Activated CD4-positive, alpha-beta T cell treated with anti-CD3 and anti-CD28 coated beads, Interleukin-2, amount 50 U/mL, for 16 hours (primary cell): Measurements from ENCODE around the gene TBPL1.
A peak's percentile ranks its signal among the peaks of the same experiment; 100 is the strongest.

ENCODE experiments used
- DNase-seq: peaks from one replicate; pipeline ENCODE4 v3.0.0-alpha.2; 2020

TBPL1 gene

DNA sequence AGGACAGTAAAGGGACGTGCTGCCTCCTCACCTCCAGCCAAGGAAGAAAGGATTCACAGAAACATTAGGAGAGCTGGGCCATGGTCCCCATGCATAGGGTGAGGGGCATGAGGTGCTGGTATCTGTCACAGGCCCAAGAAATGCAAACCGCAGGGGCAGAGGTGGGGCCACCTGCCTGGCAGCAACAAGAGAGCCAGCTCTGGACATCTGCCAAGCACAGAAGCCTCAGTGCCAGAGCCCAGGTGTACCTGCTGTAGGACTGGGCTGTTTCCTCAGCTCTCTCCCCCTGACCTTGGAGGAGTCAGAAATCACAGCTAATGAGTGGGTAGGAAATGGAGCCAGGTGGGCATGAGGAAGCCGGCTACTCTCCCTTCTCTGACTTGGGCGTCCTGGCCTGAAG, 54.1 kb downstream of the TBPL1 start:
- no peak for DNase-seq

DNA sequence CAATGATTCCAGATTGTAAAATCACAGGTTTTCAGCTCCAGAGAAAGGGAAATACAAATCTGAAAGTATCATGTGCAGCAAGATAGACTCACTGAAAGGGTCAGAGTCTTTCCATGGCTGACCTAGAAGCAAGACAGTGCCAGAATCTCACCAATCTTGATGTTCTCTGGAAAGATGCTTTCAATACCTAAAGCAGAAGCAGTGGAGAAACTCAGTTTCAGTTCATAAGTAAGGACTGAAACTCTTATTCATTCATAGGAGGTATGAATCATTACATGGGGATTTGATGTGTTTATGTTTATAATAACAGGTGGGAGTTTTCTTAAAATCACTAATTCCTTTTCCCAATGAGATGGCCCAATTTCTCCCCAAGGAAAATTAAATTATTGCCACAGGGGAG, 56.9 kb downstream of the TBPL1 start:
- DNase-seq = no peak

DNA sequence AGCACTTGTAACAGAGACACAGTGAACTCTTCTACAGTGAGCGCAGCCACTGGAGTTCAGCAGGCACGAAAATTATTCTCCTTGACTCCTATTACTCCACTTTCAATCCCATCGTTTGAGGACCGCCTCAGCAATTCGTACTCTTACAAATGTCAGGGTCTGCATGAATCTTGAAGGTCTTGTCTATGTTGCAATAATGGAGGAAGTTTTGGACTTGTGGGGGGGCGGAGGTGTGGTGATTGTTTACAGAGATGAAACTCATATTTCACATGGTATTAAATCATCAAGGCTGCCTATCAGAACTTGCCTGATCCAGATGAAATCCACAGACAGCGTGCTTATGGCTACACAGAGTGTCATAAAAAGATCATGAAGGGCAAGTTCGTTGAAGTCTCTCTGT, 57.4 kb downstream of the TBPL1 start:
- no peak for DNase-seq

- no peak for DNase-seq
Observed at GRCh38 chr6:134010974-134011373, 58.0 kb downstream of the TBPL1 start.

GRCh38 chr6:134014588-134015137, 61.6 kb downstream of the TBPL1 start:
- DNase-seq = no peak

GRCh38 chr6:134015719-134016557, 62.9 kb downstream of the TBPL1 start:
- DNase-seq = no peak

DNA sequence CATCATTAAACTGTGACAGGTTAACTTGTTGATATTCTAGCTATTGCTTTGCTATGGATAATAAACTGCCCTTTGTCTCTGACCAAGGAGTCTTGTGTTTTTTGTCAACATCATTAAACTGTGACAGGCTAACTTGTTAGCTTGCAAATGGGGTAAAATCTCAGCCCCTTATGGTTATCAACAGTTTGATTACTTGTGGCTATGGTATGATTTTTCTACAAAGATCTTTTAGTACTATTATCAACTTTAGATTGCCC, 63.5 kb downstream of the TBPL1 start:
- DNase-seq = no peak

DNA sequence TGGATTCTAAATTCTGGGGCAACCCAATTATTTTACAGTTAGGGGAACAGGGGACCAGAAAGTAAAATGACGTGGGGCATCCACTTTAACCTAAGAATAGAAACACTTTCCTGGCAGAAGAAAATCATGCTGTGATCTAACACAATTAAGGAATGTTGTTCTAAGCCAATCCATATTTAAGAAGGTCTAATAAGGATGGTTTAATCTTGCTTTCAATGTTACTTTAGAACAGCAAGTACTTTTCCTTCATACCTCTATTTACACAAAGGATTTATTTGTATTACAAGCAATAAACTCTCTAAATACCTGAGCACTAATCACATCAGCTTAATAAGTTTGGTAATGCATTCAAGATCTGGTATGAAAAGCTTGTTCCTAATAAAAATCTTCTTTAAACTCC, 67.0 kb downstream of the TBPL1 start:
- DNase-seq = no peak

- DNase-seq = no peak
Observed at GRCh38 chr6:134020543-134020942, 67.5 kb downstream of the TBPL1 start.

GRCh38 chr6:134020968-134021367, 67.9 kb downstream of the TBPL1 start:
- no peak for DNase-seq

DNA sequence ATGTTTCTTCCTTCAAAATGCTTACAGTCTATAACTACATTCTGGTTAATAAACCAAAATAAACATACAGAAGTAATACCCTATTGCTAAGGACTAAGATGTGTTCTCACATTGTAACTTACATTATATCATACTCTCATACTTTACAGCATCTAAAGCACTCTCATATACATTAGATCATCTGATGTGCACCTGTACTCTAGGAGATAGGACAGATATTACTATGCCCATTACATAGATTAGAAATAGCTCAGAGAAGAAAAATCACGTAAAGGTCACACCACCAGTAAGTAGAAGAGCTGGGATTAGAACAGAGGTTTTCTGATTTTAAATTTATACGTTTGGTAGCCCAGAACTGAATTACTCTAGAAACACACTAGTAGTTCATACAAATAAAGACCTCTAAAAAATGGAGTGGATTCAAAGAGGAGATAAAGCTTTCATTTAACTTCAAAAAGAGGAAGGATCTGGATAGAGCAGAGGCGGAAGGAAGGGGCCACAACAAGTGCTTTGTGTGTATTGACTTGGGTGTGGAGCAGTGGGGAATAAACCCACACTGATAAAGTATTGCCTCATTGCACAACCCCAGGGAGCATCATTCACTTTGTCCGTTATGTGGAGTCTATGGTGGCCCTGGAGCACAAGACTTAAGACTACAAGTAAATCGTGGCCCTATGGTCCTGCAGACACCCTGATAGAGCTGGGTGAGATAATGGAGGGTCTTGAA, 68.5 kb downstream of the TBPL1 start:
- DNase-seq = no peak

DNA sequence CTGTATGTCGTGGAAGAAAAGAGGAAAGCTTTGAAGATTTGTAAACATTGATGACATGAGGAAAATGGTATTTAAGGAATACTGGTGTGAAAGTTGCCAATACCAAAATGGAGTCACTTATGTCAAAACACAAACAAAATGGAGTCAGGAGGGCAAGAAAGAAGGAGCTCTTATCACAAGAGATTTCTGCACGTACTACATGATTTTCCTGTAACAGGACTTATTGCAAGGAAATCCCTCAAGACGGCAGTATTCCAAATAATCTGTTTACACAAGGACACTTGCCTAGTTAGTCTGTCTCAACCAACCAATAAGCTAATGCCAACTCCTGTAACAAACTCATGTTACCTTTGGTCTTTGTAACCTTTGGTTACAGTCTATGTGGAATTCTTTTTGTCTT, 69.6 kb downstream of the TBPL1 start:
- DNase-seq = no peak

DNA sequence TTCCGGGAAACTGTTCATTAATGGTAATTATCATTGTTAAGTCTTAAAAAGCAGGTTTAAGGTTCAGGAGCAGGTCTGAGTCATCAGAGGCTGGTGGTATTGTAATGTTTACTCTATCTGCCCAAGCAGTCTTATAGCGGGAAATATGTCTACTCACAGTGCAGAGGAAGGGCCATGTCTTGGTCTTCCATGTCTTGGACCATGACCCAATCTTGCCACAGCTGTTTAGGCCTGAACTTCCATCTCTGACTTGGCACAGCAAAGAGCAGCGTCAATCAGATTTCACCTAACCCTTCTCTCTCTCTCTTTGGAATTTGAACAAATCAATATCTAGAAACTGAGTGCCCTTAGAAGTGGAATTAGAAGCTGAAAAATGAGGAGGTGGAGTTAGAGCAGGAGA, 73.6 kb downstream of the TBPL1 start:
- no peak for DNase-seq

DNA sequence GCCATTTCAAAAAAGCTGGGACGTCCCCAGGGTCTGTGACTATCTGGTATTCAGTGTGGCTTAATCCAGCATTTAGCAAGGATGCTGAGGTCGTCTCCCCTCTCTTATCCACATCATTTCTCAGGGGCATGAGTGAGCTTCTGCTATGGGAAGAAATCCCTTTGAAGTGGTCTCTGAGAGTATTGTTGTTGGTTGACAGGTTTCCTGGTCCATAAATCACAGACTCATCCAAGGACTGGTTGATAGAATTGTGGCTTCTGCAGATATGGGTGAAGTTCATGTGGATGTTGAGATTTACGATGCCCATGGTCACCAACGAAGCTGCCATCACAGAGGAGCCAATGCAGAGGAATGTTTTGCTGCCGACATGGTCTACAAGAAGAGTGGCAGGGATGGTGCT, 75.4 kb downstream of the TBPL1 start:
- no peak for DNase-seq

DNA sequence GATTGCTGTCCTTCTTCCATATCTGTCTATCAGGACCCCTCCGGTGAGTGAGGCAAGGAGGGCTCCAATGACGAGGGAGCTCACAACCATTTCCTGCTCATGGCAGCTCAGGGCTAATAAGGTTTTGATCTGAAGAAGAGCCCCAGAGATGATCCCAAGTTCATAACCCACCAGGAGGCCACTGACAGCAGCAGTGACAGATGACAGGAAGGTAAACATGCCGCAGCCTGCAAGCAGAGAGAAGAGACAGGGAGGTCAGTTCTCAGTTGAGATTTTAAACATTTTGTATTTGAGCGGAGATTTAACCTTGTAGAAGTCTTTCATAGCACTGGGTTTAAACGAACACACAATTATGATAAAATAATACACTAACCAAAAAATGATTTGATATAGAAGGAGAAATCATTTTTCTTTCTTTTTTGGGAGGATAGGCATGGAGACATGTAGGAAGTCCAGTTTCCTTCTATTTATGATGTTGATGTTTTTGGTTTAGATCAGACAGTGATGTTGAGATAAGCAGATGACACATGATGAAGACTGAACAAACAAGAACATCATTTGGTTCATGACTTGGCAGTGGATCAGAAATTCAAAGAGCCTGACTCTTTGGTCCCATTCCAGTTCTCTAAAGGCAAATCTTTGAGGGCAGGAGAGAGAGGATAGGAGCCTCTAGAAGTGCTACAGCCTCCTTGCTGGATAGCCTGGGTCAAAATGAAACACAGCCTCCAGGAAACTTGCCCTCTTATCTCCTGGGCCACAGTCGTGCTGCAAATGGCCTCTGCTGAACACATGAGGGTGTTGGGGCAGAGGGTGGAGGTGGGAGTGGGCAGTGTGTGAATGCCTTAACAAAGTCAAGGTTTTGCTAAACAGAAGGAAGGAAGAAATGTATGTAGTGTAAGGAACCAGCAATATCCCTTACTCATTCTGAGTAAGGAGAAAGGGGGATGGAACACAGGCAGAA, 76.8 kb downstream of the TBPL1 start:
- DNase-seq = no peak

GRCh38 chr6:134031696-134032255, 78.8 kb downstream of the TBPL1 start:
- no peak for DNase-seq

DNA sequence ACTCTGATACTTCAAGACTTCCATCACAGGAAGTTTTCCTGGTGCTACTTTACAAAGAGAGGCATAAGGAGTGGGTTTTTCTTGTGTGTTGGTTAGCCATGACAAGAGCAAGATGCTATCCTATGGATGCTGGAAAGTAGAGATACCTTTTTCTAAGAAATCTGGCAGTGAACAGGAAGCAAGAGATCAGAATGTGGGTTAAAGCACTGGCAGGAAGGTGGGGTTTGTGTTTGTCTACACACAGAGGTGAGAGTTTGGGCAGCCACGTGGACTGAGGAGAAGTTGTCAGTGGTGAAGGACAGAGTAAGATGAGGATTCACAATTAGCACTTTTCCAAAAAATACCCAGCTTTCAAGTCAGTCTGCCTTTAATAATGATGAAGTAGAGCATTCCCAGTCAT, 81.5 kb downstream of the TBPL1 start:
- DNase-seq = no peak

GRCh38 chr6:134034961-134035822, 82.2 kb downstream of the TBPL1 start:
- no peak for DNase-seq

DNA sequence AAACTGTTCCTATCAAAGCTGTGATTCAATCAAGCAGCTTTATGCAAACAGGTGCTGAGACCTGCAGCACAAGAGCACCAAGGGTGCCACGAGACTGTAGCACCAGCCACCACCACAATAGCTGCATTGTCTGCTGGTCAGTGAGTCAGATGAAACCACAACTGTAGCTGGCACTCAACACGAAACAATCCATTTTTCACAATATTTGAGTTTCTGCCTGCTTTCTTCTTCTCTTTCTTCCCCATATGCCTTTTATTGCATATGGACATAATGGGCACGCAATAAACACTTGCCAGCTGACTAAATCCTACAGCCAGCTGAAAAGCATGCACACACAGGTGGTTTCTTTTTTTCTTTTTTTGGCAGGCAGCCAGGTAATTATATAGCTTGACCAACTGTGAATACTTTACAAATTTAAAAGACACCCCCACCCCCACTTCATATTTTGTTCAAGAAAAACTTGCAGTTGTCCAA, 82.8 kb downstream of the TBPL1 start:
- DNase-seq = peak; percentile 16

GRCh38 chr6:134039116-134039515, 86.1 kb downstream of the TBPL1 start:
- DNase-seq = no peak
